T-cell (primary cell): ENCODE measurements around the gene TMC2. TPM values are rescaled to one million over a fixed set of nuclear protein-coding genes. Genes with fewer than 3 reads are reported as not detected.

Source experiments
- ATAC-seq, 4 experiments: fragments of 200-7000 bp in 3 of 4; fragments of 150-1000 bp in 1 of 4; cut with Tn5 transposase; replicated peaks in 1 of 4; 1 replicate in 3 of 4; 2 replicates in 1 of 4; pipeline ENCODE4 v1.10.0; 2021; ENCODE audit warnings: moderate library complexity in 3 of 4, mild to moderate bottlenecking in 2 of 4, moderate number of reproducible peaks in 1 of 4
- CTCF ChIA-PET, 2 donors: fragments of 300-600 bp; sonication (Branson Sonifier 250); formaldehyde crosslinking; loops; one replicate each; lab custom pipeline; 2022; ENCODE audit warnings: antibody characterized with exemption in 2 of 2; lab: Charles Lee
- POLR2A ChIA-PET, 2 donors: fragments of 300-600 bp; sonication (Branson Sonifier 250); formaldehyde crosslinking; loops; one replicate each; lab custom pipeline; 2022; ENCODE audit warnings: antibody characterized with exemption in 2 of 2; lab: Charles Lee
- DNase-seq, 35 experiments: peaks; one replicate each; pipeline versions ENCODE4 v3.0.0 to v3.0.0-alpha.2; 2013 to 2023
- H3K27ac ChIP-seq: one replicate; pipeline ENCODE4 v1.5.1; 2013; ENCODE audit warnings: low read length
- H3K27me3 ChIP-seq, 2 experiments: replicated peaks in 1 of 2; 1 replicate in 1 of 2; 2 replicates in 1 of 2; pipeline versions ENCODE4 v1.6.1 to v1.7.0; 2013; ENCODE audit warnings: low read length in 1 of 2, mixed read lengths in 1 of 2; ENCODE audit not compliant: control insufficient read depth in 2 of 2, insufficient read depth in 2 of 2; ENCODE audit errors: extremely low read depth in 1 of 2
- H3K36me3 ChIP-seq, 2 donors: 1 replicate in 1 of 2; 2 replicates in 1 of 2; pipeline versions ENCODE4 v1.6.1 to v1.7.0; 2013; ENCODE audit warnings: low read length in 1 of 2; ENCODE audit not compliant: control insufficient read depth in 2 of 2, insufficient read depth in 1 of 2; ENCODE audit errors: extremely low read depth in 1 of 2
- H3K4me1 ChIP-seq, 2 experiments: 1 replicate in 1 of 2; 2 replicates in 1 of 2; pipeline versions ENCODE4 v1.6.1 to v1.7.0; 2013; ENCODE audit warnings: low read length in 2 of 2, mixed read lengths in 1 of 2; ENCODE audit not compliant: insufficient read depth in 2 of 2, control insufficient read depth in 1 of 2; ENCODE audit errors: extremely low read depth in 1 of 2
- H3K4me3 ChIP-seq, 2 donors: 1 replicate in 1 of 2; 2 replicates in 1 of 2; pipeline versions ENCODE4 v1.5.1 to v1.7.0; 2013; ENCODE audit warnings: mild to moderate bottlenecking in 2 of 2, low read length in 1 of 2, moderate library complexity in 1 of 2; ENCODE audit not compliant: control insufficient read depth in 1 of 2; ENCODE audit errors: extremely low read depth in 1 of 2
- H3K9me3 ChIP-seq: 2 replicates; pipeline ENCODE4 v1.7.0; 2013
- H3K27ac Mint-ChIP-seq, 2 donors: one replicate each; pipeline ENCODE4 v1.8.0; 2020 to 2021; ENCODE audit warnings: mild to moderate bottlenecking in 2 of 2, mixed read lengths in 2 of 2
- H3K27me3 Mint-ChIP-seq, 2 donors: one replicate each; pipeline ENCODE4 v1.8.0; 2021 to 2022; ENCODE audit warnings: mixed read lengths in 2 of 2
- H3K36me3 Mint-ChIP-seq: one replicate; pipeline ENCODE4 v1.8.0; 2021; ENCODE audit warnings: mixed read lengths
- H3K4me1 Mint-ChIP-seq, 3 donors: one replicate each; pipeline ENCODE4 v1.8.0; 2020 to 2022; ENCODE audit warnings: mixed read lengths in 3 of 3, mild to moderate bottlenecking in 1 of 3
- H3K4me3 Mint-ChIP-seq, 3 donors: one replicate each; pipeline ENCODE4 v1.8.0; 2020 to 2022; ENCODE audit warnings: mild to moderate bottlenecking in 3 of 3, mixed read lengths in 3 of 3, moderate library complexity in 3 of 3
- H3K9me3 Mint-ChIP-seq, 3 donors: one replicate each; pipeline ENCODE4 v1.8.0; 2020 to 2022; ENCODE audit warnings: mixed read lengths in 3 of 3
- WGBS: methylation state at CpG from one replicate; pipeline ENCODE4 v1.1.5; 2013; ENCODE audit warnings: missing lambda C conversion rate; ENCODE audit not compliant: insufficient coverage; 5-methylcytosine and 5-hydroxymethylcytosine counted together
- total RNA-seq, 35 experiments: library from RNA in 6 of 35; stranded (reverse) in 6 of 35; fragments of 120-200 nt in 1 of 35; gene quantifications; one replicate each; pipeline versions ENCODE4 v1.2.1 to v1.2.4 and lab custom pipeline; 2013 to 2026

Gene TMC2
- total RNA-seq, 5 donors from 2014 or later (not counting 1 experiment from before 2014, with no cell fraction given) = not detected

- ATAC-seq (no peak), DNase-seq (no peak)
- Histone ChIP-seq H3K36me3 (no peaks in the 10 kb centered on the region), H3K4me1 (peaks cover 0 to 11% of the 10 kb centered on the region in 2 experiments), H3K27ac (no peak overlapping the region), H3K4me3 (no peak overlapping the region), H3K9me3 (no peaks in the 10 kb centered on the region), H3K27me3 (peaks cover 22 to 59% of the 10 kb centered on the region in 2 experiments)
- Mint-ChIP-seq H3K4me1 (peaks cover 0 to 5% (median 3%) of the 10 kb centered on the region in 3 donors), H3K27ac (no peak overlapping the region), H3K9me3 (no peaks in the 10 kb centered on the region), H3K36me3 (no peaks in the 10 kb centered on the region), H3K27me3 (peaks cover 52 to 68% of the 10 kb centered on the region in 2 donors), H3K4me3 (no peak overlapping the region)
- CTCF ChIA-PET = no interaction called here
- 74% methylated on average over 4 of the region's 5 CpGs for WGBS
- POLR2A ChIA-PET = no interaction called here
Measured at GRCh38 chr20:2559651-2560050, 23.3 kb downstream of the TMC2 start.

DNA sequence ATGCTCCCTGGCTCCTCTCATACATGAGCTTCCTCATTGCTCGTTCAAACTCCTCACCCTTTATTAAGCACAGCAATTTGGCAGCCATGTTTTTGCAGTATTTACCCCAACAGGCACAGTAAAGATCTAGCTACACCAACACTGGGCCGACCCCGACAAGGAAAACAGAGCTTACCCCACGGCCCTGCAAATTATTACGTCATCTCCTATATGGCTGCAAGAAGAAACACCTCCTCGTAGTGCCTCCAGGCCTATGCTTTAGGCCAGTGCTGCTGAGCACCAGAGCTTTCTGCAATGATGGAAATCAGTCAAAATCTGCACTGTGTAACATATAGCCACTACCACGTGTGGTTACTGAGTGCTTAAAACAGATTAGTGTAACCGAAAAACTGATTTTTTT, 26.7 kb downstream of the TMC2 start:
- 74% methylated on average over 6 of the region's 8 CpGs for WGBS
- Histone ChIP-seq H3K27ac (no peak overlapping the region), H3K36me3 (no peaks in the 10 kb centered on the region), H3K4me1 (peaks cover 0 to 10% of the 10 kb centered on the region in 2 experiments), H3K27me3 (peaks cover 12 to 69% of the 10 kb centered on the region in 2 experiments), H3K4me3 (no peak overlapping the region), H3K9me3 (no peaks in the 10 kb centered on the region)
- H3K27me3 Mint-ChIP-seq = peaks cover 52 to 64% of the 10 kb centered on the region in 2 donors
- peaks cover 0 to 3% (median 2%) of the 10 kb centered on the region in 3 donors for H3K4me1 Mint-ChIP-seq
- ATAC-seq (no peak), DNase-seq (no peak)
- H3K36me3 Mint-ChIP-seq = no peaks in the 10 kb centered on the region
- ChIA-PET POLR2A (no interaction called here), CTCF (interaction anchor here in 1 of 2 donors (0.5 kb wide), 1 partner anchor 36 kb away, joined by 4 read pairs; no protein-coding TSS in a partner anchor)
- H3K4me3 Mint-ChIP-seq = no peak overlapping the region
- H3K9me3 Mint-ChIP-seq = no peaks in the 10 kb centered on the region
- no peak overlapping the region for H3K27ac Mint-ChIP-seq

GRCh38 chr20:2564406-2564805, 28.0 kb downstream of the TMC2 start:
- Histone ChIP-seq H3K27ac (no peak overlapping the region), H3K4me3 (no peak overlapping the region), H3K36me3 (no peaks in the 10 kb centered on the region), H3K27me3 (peaks cover 13 to 63% of the 10 kb centered on the region in 2 experiments), H3K9me3 (no peaks in the 10 kb centered on the region), H3K4me1 (no peaks in the 10 kb centered on the region)
- peaks cover 56 to 68% of the 10 kb centered on the region in 2 donors for H3K27me3 Mint-ChIP-seq
- H3K27ac Mint-ChIP-seq = no peak overlapping the region
- ChIA-PET CTCF (no interaction called here), POLR2A (interaction anchor here in 1 of 2 donors (0.6 kb wide), 1 partner anchor 11 kb away, joined by 10 read pairs; no protein-coding TSS in a partner anchor)
- peaks cover 0 to under 1% (median 0%) of the 10 kb centered on the region in 3 donors for H3K4me1 Mint-ChIP-seq
- ATAC-seq (no peak), DNase-seq (no peak)
- H3K9me3 Mint-ChIP-seq = no peaks in the 10 kb centered on the region
- H3K36me3 Mint-ChIP-seq = no peaks in the 10 kb centered on the region
- 63% methylated on average over 1 of the region's 4 CpGs for WGBS
- H3K4me3 Mint-ChIP-seq = no peak overlapping the region

DNA sequence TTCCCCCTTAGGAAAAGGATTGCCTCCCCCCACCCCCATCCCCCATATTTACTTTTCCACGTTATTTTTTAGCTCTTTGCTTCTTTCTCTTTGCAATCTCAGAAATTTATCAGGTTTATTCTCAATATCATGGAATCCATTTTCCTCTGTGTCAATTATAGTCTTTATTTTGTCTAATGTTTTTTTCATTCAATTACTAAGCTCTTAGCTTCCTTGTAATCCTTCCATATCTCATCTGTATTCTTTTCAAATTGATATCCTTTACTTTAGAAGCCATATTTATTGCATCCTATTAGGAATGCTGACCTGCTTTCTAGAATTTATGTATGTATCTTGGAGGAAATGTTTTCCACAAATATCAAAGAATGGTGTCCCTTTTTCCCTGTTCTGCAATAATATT, 39.3 kb downstream of the TMC2 start:
- no peak overlapping the region for H3K27ac Mint-ChIP-seq
- H3K9me3 Mint-ChIP-seq = no peaks in the 10 kb centered on the region
- no peaks in the 10 kb centered on the region for H3K4me1 Mint-ChIP-seq
- Histone ChIP-seq H3K4me1 (no peaks in the 10 kb centered on the region), H3K4me3 (no peak overlapping the region), H3K36me3 (no peaks in the 10 kb centered on the region), H3K27me3 (peaks cover 2 to 32% of the 10 kb centered on the region in 2 experiments), H3K9me3 (no peaks in the 10 kb centered on the region), H3K27ac (no peak overlapping the region)
- H3K4me3 Mint-ChIP-seq = no peak overlapping the region
- no CpG with 5 or more reads among the region's 1 CpG for WGBS
- H3K27me3 Mint-ChIP-seq = peaks cover 31 to 53% of the 10 kb centered on the region in 2 donors
- ChIA-PET POLR2A (interaction anchor here in 1 of 2 donors (0.6 kb wide), 1 partner anchor 12 kb away, joined by 10 read pairs; no protein-coding TSS in a partner anchor), CTCF (no interaction called here)
- no peak for DNase-seq
- no peaks in the 10 kb centered on the region for H3K36me3 Mint-ChIP-seq
- ATAC-seq = no peak

DNA sequence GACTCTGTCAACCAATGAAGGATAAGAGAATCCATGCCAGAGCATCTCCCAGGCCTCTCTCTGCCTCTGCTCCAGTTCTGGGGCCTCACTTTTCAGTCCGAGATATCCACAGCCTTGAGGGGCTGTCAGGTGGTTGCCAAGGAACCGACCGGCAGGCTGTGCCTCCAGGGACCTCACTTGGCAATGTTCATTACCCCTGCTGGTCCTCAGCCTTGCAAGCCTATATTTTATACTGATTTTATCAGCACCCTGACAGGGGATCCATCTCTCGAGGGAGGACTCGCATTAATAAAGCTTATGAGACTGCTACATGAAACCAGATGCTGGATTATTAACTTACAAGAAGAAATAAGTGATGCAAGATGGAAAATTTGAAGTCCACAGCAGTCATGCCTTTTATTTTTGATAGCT, 39.9 kb downstream of the TMC2 start:
- no peak overlapping the region for H3K4me3 Mint-ChIP-seq
- ChIA-PET CTCF (interaction anchor here in 1 of 2 donors (0.7 kb wide), 1 partner anchor 64 kb away, joined by 3 read pairs; no protein-coding TSS in a partner anchor), POLR2A (no interaction called here)
- H3K4me1 Mint-ChIP-seq = no peaks in the 10 kb centered on the region
- no peaks in the 10 kb centered on the region for H3K36me3 Mint-ChIP-seq
- DNase-seq (no peak), ATAC-seq (no peak)
- Histone ChIP-seq H3K4me3 (no peak overlapping the region), H3K9me3 (no peaks in the 10 kb centered on the region), H3K27ac (no peak overlapping the region), H3K36me3 (no peaks in the 10 kb centered on the region), H3K4me1 (no peaks in the 10 kb centered on the region), H3K27me3 (peaks cover 4 to 34% of the 10 kb centered on the region in 2 experiments)
- no peaks in the 10 kb centered on the region for H3K9me3 Mint-ChIP-seq
- WGBS = 71% methylated on average over 1 of the region's 5 CpGs
- H3K27me3 Mint-ChIP-seq = peaks cover 31 to 59% of the 10 kb centered on the region in 2 donors
- H3K27ac Mint-ChIP-seq = no peak overlapping the region

DNA sequence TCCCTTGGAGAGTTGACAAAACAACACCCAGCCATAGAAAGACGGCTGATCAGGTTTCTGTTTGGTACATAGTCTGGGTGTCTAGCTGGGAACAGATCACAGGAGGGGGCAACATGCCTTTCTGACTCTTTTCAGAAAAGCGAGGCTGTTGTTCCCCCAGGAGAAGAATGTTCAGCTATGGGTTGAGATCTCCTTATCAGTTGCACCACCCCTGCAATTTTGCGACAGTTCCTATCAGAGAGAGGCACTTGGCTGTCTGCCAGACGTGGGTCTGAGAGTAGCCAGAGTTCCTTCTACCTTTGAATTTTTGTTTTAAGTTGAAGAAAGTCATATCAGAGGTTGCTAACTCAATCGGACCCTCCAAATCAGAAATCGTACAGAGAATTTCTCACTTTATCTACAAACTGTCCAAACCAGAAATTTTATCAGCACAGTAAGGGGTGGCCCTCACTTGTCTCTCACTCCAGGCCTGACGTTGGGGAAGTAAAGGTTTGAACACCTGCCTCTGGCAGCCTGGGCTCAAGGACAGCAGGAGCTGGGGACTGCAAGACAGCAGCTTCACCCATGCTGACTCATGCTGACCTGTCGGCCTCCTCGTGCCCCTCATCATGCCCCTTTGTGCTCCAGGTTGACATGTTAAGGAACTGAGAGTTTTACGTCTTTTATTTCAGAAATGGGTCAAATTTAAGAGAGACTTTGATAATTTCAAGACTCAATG, 42.3 kb downstream of the TMC2 start:
- H3K4me3 ChIP-seq = no peak overlapping the region
- H3K4me1 ChIP-seq = no peaks in the 10 kb centered on the region
- DNase-seq (no peak), ATAC-seq (no peak)
- Mint-ChIP-seq H3K9me3 (no peaks in the 10 kb centered on the region), H3K36me3 (no peaks in the 10 kb centered on the region), H3K27ac (no peak overlapping the region), H3K27me3 (peaks cover 45 to 60% of the 10 kb centered on the region in 2 donors), H3K4me1 (no peaks in the 10 kb centered on the region), H3K4me3 (no peak overlapping the region)
- no peaks in the 10 kb centered on the region for H3K9me3 ChIP-seq
- no peak overlapping the region for H3K27ac ChIP-seq
- H3K27me3 ChIP-seq = peaks cover 5 to 32% of the 10 kb centered on the region in 2 experiments
- no peaks in the 10 kb centered on the region for H3K36me3 ChIP-seq
- 23% methylated on average over 2 of the region's 10 CpGs for WGBS
- ChIA-PET POLR2A (no interaction called here), CTCF (interaction anchor here in 1 of 2 donors (0.6 kb wide), 1 partner anchor 55 kb away, joined by 5 read pairs; no protein-coding TSS in a partner anchor)
